H1 (cell line): ENCODE measurements around the gene UBE2E1. TPM values are rescaled to one million over a fixed set of nuclear protein-coding genes. Genes with fewer than 3 reads are reported as not detected.

ENCODE experiments used
- CHD7 ChIP-seq: fragments of 300-600 bp; sonication (generic); IDR thresholded peaks from 2 replicates; pipeline ENCODE4 v1.7.1; 2012; ENCODE audit warnings: low read length, moderate library complexity, mild to moderate bottlenecking, inconsistent platforms; ENCODE audit not compliant: insufficient replicate concordance
- EGR1 ChIP-seq: IDR thresholded peaks from 2 replicates; pipeline ENCODE4 v1.6.1; 2011; ENCODE audit warnings: low read depth, low read length, borderline replicate concordance
- HDAC6 ChIP-seq: IDR thresholded peaks from one replicate; pipeline ENCODE4 v1.7.1; 2012; ENCODE audit warnings: low read depth, mild to moderate bottlenecking, inconsistent platforms, low read length, moderate library complexity
- SIX5 ChIP-seq: IDR thresholded peaks from 2 replicates; pipeline ENCODE4 v1.6.1; 2011; ENCODE audit warnings: mild to moderate bottlenecking, low read depth, low read length
- ZNF274 ChIP-seq: IDR thresholded peaks from 2 replicates; pipeline ENCODE4 v1.7.0; 2012; ENCODE audit warnings: low read length, borderline replicate concordance; ENCODE audit errors: extremely low read depth
- polyA plus RNA-seq, 7 experiments: library from polyadenylated mRNA; depleted of rRNA in 3 of 7; stranded (reverse) in 5 of 7; unstranded in 2 of 7; fragments of >200 nt in 5 of 7; fragments of 200-250 nt in 2 of 7; gene quantifications; 1 replicate in 5 of 7; 2 replicates in 1 of 7; 4 replicates in 1 of 7; pipeline versions ENCODE4 v1.2.1 to v1.2.3, GENCODE V29; 2011 to 2013; ENCODE audit warnings: missing spikeins in 2 of 7, mixed read lengths in 2 of 7
- total RNA-seq: library from RNA; stranded (reverse); fragmentation: NEBNext Ultra II Directional; extraction: Animal tissue kit (Norgen Biotek cat#: 25700); gene quantifications from 2 replicates; pipeline ENCODE4 v1.2.1, GENCODE V29; 2021

UBE2E1 gene
- total and polyA plus RNA-seq, 2 of the 8 experiments (the other 6 are each of a cell fraction or from before 2014, with no cell fraction given): 109 to 141 TPM

GRCh38 chr3:23889950-23890349, 84.2 kb downstream of the UBE2E1 start (continued):
- TF ChIP-seq ZNF274 (no peak), HDAC6 (no peak), EGR1 (no peak), SIX5 (no peak), CHD7 (no peak)
